Measurements from ENCODE around the gene RTEL1. TPM values are rescaled to one million over a fixed set of nuclear protein-coding genes. Genes with fewer than 3 reads are reported as not detected.

Gene RTEL1
- total and polyA plus RNA-seq, 9 of the 15 experiments (the other 6 are each of a cell fraction or from before 2014, with no cell fraction given): 0.36 to 61.0 (median 17.9) TPM

DNA sequence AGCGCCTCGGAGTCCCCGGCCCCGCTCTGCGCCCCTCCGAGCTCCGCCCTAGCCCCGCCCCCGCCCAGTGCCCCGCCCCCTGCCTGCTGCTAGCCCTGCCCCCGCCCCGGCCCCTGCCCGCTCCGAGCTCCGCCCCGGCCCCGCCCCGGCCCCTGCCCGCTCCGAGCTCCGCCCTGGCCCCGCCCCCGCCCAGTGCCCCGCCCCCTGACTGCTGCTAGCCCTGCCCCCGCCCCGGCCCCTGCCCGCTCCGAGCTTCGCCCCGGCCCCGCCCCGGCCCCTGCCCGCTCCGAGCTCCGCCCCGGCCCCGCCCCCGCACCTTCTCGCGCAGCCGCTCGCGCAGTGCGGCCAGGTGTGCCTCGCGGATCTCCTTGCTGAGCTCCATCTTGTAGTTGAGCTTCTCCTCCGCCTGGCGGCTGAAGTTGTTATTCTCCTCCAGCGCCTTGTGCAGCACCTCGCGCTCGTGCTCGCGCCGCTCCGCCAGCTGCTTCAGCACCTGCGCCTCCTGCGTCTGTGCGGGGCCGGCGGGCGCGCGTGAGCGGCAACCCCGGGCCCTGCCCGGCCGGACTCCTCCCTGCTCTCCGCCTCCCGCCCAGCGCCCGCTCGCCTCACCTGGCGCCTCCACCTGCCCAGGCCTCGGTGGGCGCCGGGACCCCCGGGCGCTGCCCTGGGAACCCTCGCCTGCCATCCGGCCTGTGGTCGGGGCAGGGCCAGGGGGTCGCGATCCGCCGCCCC is 16.2 kb upstream of the RTEL1 start (continued):
- TF ChIP-seq MTA1 (IDR thresholded peaks at IDR 0.05; ENCODE audit: borderline replicate concordance) (no peak), MBD2 (IDR thresholded peaks at IDR 0.05; ENCODE audit: borderline replicate concordance, low read depth) (no peak), KLF6 (CRISPR knock-in tag; IDR thresholded peaks at IDR 0.05; ENCODE audit: borderline replicate concordance) (no peak), SRSF1 (IDR thresholded peaks at IDR 0.05; ENCODE audit: low read depth, low read length) (no peak), EWSR1 (IDR thresholded peaks at IDR 0.05; ENCODE audit: borderline replicate concordance, low read depth, partially characterized antibody) (no peak), NBN (IDR thresholded peaks at IDR 0.05; ENCODE audit: low read depth) (no peak), ZNF239 (CRISPR knock-in tag; IDR thresholded peaks at IDR 0.05) (no peak), HEY1 (CRISPR knock-in tag; IDR thresholded peaks at IDR 0.05; ENCODE audit: borderline replicate concordance) (no peak), KLF1 (tag; IDR thresholded peaks at IDR 0.05) (no peak), SRSF3 (IDR thresholded peaks at IDR 0.05; ENCODE audit: insufficient read depth, low read length) (no peak), SMARCA4 (IDR thresholded peaks at IDR 0.05) (no peak), SRSF7 (optimal IDR thresholded peaks at IDR 0.05; ENCODE audit: low read depth, low read length) (no peak), ZNF140 (CRISPR knock-in tag; IDR thresholded peaks at IDR 0.05) (no peak), CCNT2 (IDR thresholded peaks at IDR 0.05; ENCODE audit: borderline replicate concordance, extremely low read depth, insufficient read length, low read depth, low read length) (peak; percentile 25), TCF3 (CRISPR knock-in tag; IDR thresholded peaks at IDR 0.05) (0 out of 2 replicates have a peak, but pooled peaks have one; percentile 21), LCOR (CRISPR knock-in tag; IDR thresholded peaks at IDR 0.05) (no peak), KLF13 (tag; IDR thresholded peaks at IDR 0.05; ENCODE audit: borderline replicate concordance, low read depth) (no peak), ZNF24 (IDR thresholded peaks at IDR 0.05) (no peak; the same call in 1 of the 2 replicates), PHB (CRISPR knock-in tag; IDR thresholded peaks at IDR 0.05) (no peak)
- TF ChIP-seq, protein P1, sequence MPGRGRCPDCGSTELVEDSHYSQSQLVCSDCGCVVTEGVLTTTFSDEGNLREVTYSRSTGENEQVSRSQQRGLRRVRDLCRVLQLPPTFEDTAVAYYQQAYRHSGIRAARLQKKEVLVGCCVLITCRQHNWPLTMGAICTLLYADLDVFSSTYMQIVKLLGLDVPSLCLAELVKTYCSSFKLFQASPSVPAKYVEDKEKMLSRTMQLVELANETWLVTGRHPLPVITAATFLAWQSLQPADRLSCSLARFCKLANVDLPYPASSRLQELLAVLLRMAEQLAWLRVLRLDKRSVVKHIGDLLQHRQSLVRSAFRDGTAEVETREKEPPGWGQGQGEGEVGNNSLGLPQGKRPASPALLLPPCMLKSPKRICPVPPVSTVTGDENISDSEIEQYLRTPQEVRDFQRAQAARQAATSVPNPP (IDR thresholded peaks at IDR 0.05; ENCODE audit: borderline replicate concordance, insufficient read depth, insufficient read length): no peak
- TF ChIP-seq, protein P2, sequence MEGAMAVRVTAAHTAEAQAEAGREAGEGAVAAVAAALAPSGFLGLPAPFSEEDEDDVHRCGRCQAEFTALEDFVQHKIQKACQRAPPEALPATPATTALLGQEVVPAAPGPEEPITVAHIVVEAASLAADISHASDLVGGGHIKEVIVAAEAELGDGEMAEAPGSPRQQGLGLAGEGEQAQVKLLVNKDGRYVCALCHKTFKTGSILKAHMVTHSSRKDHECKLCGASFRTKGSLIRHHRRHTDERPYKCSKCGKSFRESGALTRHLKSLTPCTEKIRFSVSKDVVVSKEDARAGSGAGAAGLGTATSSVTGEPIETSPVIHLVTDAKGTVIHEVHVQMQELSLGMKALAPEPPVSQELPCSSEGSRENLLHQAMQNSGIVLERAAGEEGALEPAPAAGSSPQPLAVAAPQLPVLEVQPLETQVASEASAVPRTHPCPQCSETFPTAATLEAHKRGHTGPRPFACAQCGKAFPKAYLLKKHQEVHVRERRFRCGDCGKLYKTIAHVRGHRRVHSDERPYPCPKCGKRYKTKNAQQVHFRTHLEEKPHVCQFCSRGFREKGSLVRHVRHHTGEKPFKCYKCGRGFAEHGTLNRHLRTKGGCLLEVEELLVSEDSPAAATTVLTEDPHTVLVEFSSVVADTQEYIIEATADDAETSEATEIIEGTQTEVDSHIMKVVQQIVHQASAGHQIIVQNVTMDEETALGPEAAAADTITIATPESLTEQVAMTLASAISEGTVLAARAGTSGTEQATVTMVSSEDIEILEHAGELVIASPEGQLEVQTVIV (CRISPR knock-in tag; IDR thresholded peaks at IDR 0.05; ENCODE audit: borderline replicate concordance): no peak
- TF ChIP-seq, protein P3, sequence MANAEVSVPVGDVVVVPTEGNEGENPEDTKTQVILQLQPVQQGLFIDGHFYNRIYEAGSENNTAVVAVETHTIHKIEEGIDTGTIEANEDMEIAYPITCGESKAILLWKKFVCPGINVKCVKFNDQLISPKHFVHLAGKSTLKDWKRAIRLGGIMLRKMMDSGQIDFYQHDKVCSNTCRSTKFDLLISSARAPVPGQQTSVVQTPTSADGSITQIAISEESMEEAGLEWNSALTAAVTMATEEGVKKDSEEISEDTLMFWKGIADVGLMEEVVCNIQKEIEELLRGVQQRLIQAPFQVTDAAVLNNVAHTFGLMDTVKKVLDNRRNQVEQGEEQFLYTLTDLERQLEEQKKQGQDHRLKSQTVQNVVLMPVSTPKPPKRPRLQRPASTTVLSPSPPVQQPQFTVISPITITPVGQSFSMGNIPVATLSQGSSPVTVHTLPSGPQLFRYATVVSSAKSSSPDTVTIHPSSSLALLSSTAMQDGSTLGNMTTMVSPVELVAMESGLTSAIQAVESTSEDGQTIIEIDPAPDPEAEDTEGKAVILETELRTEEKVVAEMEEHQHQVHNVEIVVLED (CRISPR knock-in tag; IDR thresholded peaks at IDR 0.05): no peak
- TF ChIP-seq, protein P4, sequence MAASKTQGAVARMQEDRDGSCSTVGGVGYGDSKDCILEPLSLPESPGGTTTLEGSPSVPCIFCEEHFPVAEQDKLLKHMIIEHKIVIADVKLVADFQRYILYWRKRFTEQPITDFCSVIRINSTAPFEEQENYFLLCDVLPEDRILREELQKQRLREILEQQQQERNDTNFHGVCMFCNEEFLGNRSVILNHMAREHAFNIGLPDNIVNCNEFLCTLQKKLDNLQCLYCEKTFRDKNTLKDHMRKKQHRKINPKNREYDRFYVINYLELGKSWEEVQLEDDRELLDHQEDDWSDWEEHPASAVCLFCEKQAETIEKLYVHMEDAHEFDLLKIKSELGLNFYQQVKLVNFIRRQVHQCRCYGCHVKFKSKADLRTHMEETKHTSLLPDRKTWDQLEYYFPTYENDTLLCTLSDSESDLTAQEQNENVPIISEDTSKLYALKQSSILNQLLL (CRISPR knock-in tag; IDR thresholded peaks at IDR 0.05; ENCODE audit: borderline replicate concordance): no peak
